PC-3 (cell line): Measurements from ENCODE around the gene ARHGEF18.

Source experiments
- EZH2 ChIP-seq: fragments of 300-600 bp; sonication (generic); IDR thresholded peaks from one replicate; pipeline ENCODE4 v1.6.1; 2017; ENCODE audit warnings: antibody characterized with exemption, mild to moderate bottlenecking, low read length; ENCODE audit not compliant: unreplicated experiment
- EZH2phosphoT487 ChIP-seq: fragments of 300-600 bp; sonication (generic); IDR thresholded peaks from 2 replicates; pipeline ENCODE4 v1.6.1; 2018; ENCODE audit warnings: mild to moderate bottlenecking, antibody characterized with exemption, low read length, borderline replicate concordance
- TF ChIP-seq, protein P1 (sequence below): fragments of 300-600 bp; sonication (generic); conservative IDR thresholded peaks from 2 replicates; pipeline ENCODE4 v1.5.1; 2017; ENCODE audit warnings: antibody characterized with exemption, low read depth, mild to moderate bottlenecking, low read length

DNA sequence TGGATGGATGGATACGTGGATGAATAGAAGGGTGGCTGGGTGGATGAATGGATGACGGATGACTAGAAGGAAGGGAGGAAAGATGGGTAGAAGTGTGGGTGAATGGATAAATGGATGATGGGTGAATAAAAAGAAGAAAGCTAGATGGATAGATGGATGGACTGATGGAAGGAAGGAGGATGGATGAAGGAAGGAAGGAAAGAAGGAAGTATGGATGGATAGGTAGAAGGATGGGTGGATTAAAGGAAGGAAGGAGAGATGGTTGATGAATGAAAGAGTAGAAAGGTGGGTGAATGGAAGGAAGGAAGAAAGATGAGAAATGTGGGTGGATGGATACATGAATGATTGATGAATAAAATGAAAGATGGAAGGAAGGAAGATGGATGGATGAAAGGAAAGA is 14.5 kb downstream of the ARHGEF18 start:
- TF ChIP-seq, protein P1, sequence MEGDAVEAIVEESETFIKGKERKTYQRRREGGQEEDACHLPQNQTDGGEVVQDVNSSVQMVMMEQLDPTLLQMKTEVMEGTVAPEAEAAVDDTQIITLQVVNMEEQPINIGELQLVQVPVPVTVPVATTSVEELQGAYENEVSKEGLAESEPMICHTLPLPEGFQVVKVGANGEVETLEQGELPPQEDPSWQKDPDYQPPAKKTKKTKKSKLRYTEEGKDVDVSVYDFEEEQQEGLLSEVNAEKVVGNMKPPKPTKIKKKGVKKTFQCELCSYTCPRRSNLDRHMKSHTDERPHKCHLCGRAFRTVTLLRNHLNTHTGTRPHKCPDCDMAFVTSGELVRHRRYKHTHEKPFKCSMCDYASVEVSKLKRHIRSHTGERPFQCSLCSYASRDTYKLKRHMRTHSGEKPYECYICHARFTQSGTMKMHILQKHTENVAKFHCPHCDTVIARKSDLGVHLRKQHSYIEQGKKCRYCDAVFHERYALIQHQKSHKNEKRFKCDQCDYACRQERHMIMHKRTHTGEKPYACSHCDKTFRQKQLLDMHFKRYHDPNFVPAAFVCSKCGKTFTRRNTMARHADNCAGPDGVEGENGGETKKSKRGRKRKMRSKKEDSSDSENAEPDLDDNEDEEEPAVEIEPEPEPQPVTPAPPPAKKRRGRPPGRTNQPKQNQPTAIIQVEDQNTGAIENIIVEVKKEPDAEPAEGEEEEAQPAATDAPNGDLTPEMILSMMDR = no peak
- TF ChIP-seq EZH2phosphoT487 (no peak), EZH2 (no peak)
